ENCODE results near the gene SPATA2. TPM values are rescaled to one million over a fixed set of nuclear protein-coding genes. Genes with fewer than 3 reads are reported as not detected.

Gene SPATA2
- total RNA-seq, 1 donor from 2014 or later, result 4.0 TPM

GRCh38 chr20:49945306-49945700 is 30.0 kb upstream of the SPATA2 start:
- H4K20me1 ChIP-seq (ENCODE audit: low read depth), result peaks cover 5% of the 10 kb centered on the region
- no peak for DNase-seq (ENCODE audit: low spot score)
- H3K27ac ChIP-seq, result no peak overlapping the region
- Mint-ChIP-seq H3K27me3 (ENCODE audit: insufficient read depth, low read depth) (no peaks in the 10 kb centered on the region), H3K4me1 (peaks cover 2% of the 10 kb centered on the region), H3K27ac (no peak overlapping the region), H3K36me3 (peaks cover 34% of the 10 kb centered on the region), H3K9me3 (no peaks in the 10 kb centered on the region), H3K4me3 (no peak overlapping the region)
- no peaks in the 10 kb centered on the region for H3F3A ChIP-seq (ENCODE audit: low read depth)
- H3K4me2 ChIP-seq, result no peak overlapping the region
- no peaks in the 10 kb centered on the region for H3K27me3 ChIP-seq
- H3K9me3 ChIP-seq (ENCODE audit: low read depth), result no peaks in the 10 kb centered on the region
- TF ChIP-seq EZH2 (IDR thresholded peaks at IDR 0.05) (no peak), CTCF (IDR thresholded peaks at IDR 0.05) (no peak), EZH2phosphoT487 (IDR thresholded peaks at IDR 0.05) (no peak)
- H3K4me3 ChIP-seq, result no peak overlapping the region
- H3K36me3 ChIP-seq, result peaks cover 12% of the 10 kb centered on the region
- no peak overlapping the region for H3K9ac ChIP-seq
- H2AFZ ChIP-seq (replicated peaks), result no peak overlapping the region
- H3K4me1 ChIP-seq, result no peaks in the 10 kb centered on the region
- H3K79me2 ChIP-seq (ENCODE audit: low read depth), result peaks cover 39% of the 10 kb centered on the region

- H3K36me3 Mint-ChIP-seq, result peaks cover 26% of the 10 kb centered on the region
Measured at GRCh38 chr20:49942942-49943341, 27.6 kb upstream of the SPATA2 start.

GRCh38 chr20:49942303-49942702 is 27.0 kb upstream of the SPATA2 start:
- DNase-seq (ENCODE audit: low spot score), result no peak
- H3K27me3 ChIP-seq, result no peaks in the 10 kb centered on the region
- H3K4me2 ChIP-seq, result no peak overlapping the region
- H3K9me3 Mint-ChIP-seq, result no peaks in the 10 kb centered on the region
- peaks cover 23% of the 10 kb centered on the region for H3K36me3 Mint-ChIP-seq
- no peak overlapping the region for H3K4me3 ChIP-seq
- H3K36me3 ChIP-seq, result peaks cover 10% of the 10 kb centered on the region
- H3K9me3 ChIP-seq (ENCODE audit: low read depth), result no peaks in the 10 kb centered on the region
- no peaks in the 10 kb centered on the region for H3K27me3 Mint-ChIP-seq (ENCODE audit: insufficient read depth, low read depth)
- no peaks in the 10 kb centered on the region for H3F3A ChIP-seq (ENCODE audit: low read depth)
- peaks cover 69% of the 10 kb centered on the region for H3K79me2 ChIP-seq (ENCODE audit: low read depth)
- H3K4me3 Mint-ChIP-seq, result no peak overlapping the region
- H3K4me1 Mint-ChIP-seq, result peaks cover 18% of the 10 kb centered on the region
- no peak overlapping the region for H2AFZ ChIP-seq (replicated peaks)
- TF ChIP-seq EZH2phosphoT487 (IDR thresholded peaks at IDR 0.05) (no peak), CTCF (IDR thresholded peaks at IDR 0.05) (no peak), EZH2 (IDR thresholded peaks at IDR 0.05) (no peak)
- H3K27ac ChIP-seq, result no peak overlapping the region
- H3K4me1 ChIP-seq, result peaks cover 12% of the 10 kb centered on the region
- no peak overlapping the region for H3K27ac Mint-ChIP-seq
- H4K20me1 ChIP-seq (ENCODE audit: low read depth), result peaks cover 25% of the 10 kb centered on the region
- H3K9ac ChIP-seq, result no peak overlapping the region

More at GRCh38 chr20:49942942-49943341, 27.6 kb upstream of the SPATA2 start:
- Mint-ChIP-seq H3K4me1 (peaks cover 12% of the 10 kb centered on the region), H3K4me3 (no peak overlapping the region), H3K27me3 (ENCODE audit: insufficient read depth, low read depth) (no peaks in the 10 kb centered on the region), H3K9me3 (no peaks in the 10 kb centered on the region), H3K27ac (no peak overlapping the region)
- Histone ChIP-seq H3F3A (ENCODE audit: low read depth) (no peaks in the 10 kb centered on the region), H3K36me3 (peaks cover 12% of the 10 kb centered on the region), H2AFZ (replicated peaks) (no peak overlapping the region), H3K27ac (no peak overlapping the region), H3K27me3 (no peaks in the 10 kb centered on the region), H3K4me1 (peaks cover 6% of the 10 kb centered on the region), H3K4me3 (no peak overlapping the region), H3K9ac (no peak overlapping the region), H3K4me2 (no peak overlapping the region), H3K9me3 (ENCODE audit: low read depth) (no peaks in the 10 kb centered on the region), H3K79me2 (ENCODE audit: low read depth) (peaks cover 62% of the 10 kb centered on the region), H4K20me1 (ENCODE audit: low read depth) (peaks cover 19% of the 10 kb centered on the region)
- TF ChIP-seq EZH2phosphoT487 (IDR thresholded peaks at IDR 0.05) (no peak), CTCF (IDR thresholded peaks at IDR 0.05) (no peak), EZH2 (IDR thresholded peaks at IDR 0.05) (no peak)
- DNase-seq (ENCODE audit: low spot score), result no peak
